ENCODE measurements around the gene LIMS1.

GRCh38 chr2:108555572-108555971 is 21.3 kb downstream of the LIMS1 start:
- TF ChIP-seq CTCF (IDR thresholded peaks at IDR 0.05) (no peak), POLR2A (IDR thresholded peaks at IDR 0.05) (no peak)

Measured in lower leg skin (tissue), 3 donors.